ENCODE data around the gene RELL2. TPM values are rescaled to one million over a fixed set of nuclear protein-coding genes. Genes with fewer than 3 reads are reported as not detected.

Gene RELL2
- total RNA-seq, 1 experiment from 2014 or later: 8.7 TPM

DNA sequence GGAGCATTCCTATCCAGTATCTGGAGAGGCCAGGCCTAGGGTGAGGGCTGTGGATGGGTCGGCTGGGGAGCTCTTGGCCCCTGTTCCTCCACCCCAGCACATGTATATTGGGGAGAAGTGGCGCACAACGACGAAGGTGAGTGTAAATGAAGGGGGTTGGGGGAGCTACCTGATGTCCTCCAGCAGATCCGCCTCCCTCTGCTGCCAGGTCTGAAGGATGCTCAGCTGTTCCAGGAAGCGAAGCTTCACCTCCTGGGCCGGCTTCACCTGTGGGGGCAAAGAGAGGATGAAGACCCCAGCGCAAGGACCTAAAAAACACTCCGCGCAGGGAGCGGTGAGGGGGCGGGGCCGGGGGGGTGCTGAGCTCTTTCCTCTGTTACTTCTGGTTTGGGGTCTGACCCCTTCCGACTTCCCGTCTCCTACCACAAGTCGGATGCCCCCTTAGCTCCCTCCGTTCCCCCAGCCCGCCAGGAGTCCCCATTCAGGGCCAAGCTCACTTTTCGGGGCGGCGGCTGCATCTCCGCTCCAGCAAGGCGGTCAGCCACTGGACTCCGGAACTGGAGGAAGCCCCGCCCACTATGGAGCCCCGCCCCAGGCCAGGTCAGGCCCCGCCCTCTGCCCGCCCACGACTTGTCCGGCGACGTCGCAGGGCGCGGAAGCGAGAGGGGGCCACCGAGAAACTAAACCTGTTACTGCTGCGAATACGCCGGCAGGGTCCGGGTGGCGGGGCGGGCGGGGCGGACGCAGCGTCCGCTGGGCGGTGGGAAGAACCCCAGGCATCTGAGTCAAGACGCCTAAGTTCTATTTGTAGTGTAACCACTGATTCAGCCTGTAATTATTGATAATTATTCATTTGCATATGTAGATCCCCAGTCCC lies 14.3 kb downstream of the RELL2 start, which contains the start of gene FCHSD1:
FCHSD1 (minus strand) TSS at position 568 of the 877 bp plus-strand sequence; CDS start at position 518, 50 bp downstream.
- Histone ChIP-seq H3K27ac (ENCODE audit: low read depth, low read length) (no peak within 1 kb of the TSS; the same call in 1 of the 2 replicates), H3K79me2 (ENCODE audit: insufficient read depth, low read length) (no peaks in the 10 kb centered on the region), H3K4me2 (ENCODE audit: low read length) (peak within 1 kb of the TSS; percentile 97), H3K9ac (ENCODE audit: low read length) (peak within 1 kb of the TSS; percentile 71), H2AFZ (ENCODE audit: low read depth, low read length, poor library complexity, severe bottlenecking) (no peak within 1 kb of the TSS), H3K4me1 (ENCODE audit: control insufficient read depth in 1 of 2, insufficient read depth in 2 of 2, low read length in 2 of 2) (peaks cover 0 to 18% of the 10 kb centered on the region in 2 experiments; a peak in 2 of 4 replicates), H3K9me2 (ENCODE audit: insufficient read depth) (no peaks in the 10 kb centered on the region), H3K36me3 (ENCODE audit: control insufficient read depth in 1 of 2, insufficient read depth in 2 of 2, low read length in 2 of 2) (peaks cover 2 to 3% of the 10 kb centered on the region in 2 experiments; a peak in 2 of 4 replicates), H3K9me3 (ENCODE audit: control insufficient read depth in 1 of 2, insufficient read depth in 1 of 2, low read depth in 1 of 2, low read length in 2 of 2) (no peaks in the 10 kb centered on the region), H4K20me1 (ENCODE audit: insufficient read depth) (no peaks in the 10 kb centered on the region), H3K4me3 (replicated peaks in 1 of 2; ENCODE audit: low read depth in 1 of 2, low read length in 2 of 2) (peak within 1 kb of the TSS; percentile 77 to 78), H3K27me3 (ENCODE audit: insufficient read depth, low read length) (no peaks in the 10 kb centered on the region)
- no TSS peak for BruUV-seq (replicated peaks)
- POLR2A ChIA-PET: interaction anchor here (1.6 kb wide), 1 partner anchor 14 kb away, joined by 6 read pairs; the partner anchor contains the start of genes HDAC3 and RELL2
- ATAC-seq (peak; percentile 96), DNase-seq (ENCODE audit: low read depth, low spot score) (peak; percentile 65)
- CTCF ChIA-PET: interaction anchor here (1.0 to 1.7 kb wide), 5 partner anchors 9 to 318 kb away, joined by 3 to 5 read pairs (median 4); partner anchors contain the start of genes DIAPH1 and RNF14
- intact Hi-C loops (cut with micrococcal nuclease): no loop called here
- RAD21 ChIA-PET (ENCODE audit: low non-redundant PET in 1 of 2, low total read pairs in 2 of 2, uncharacterized antibody in 2 of 2, unreplicated experiment in 2 of 2): no interaction called here
- TF ChIP-seq ZNF274 (IDR thresholded peaks at IDR 0.05; ENCODE audit: low read depth, low read length) (no peak), JUND (IDR thresholded peaks at IDR 0.05) (no peak), ZFX (IDR thresholded peaks at IDR 0.05) (no peak), CEBPB (IDR thresholded peaks at IDR 0.05; ENCODE audit: low read depth) (no peak), FOSL1 (IDR thresholded peaks at IDR 0.05; ENCODE audit: low read depth) (no peak), EZH2phosphoT487 (IDR thresholded peaks at IDR 0.05; ENCODE audit: borderline replicate concordance) (no peak), POLR2AphosphoS5 (IDR thresholded peaks at IDR 0.05; ENCODE audit: low read depth, low read length) (peak; percentile 73), CBX3 (IDR thresholded peaks at IDR 0.05; ENCODE audit: low read depth) (no peak), TCF7L2 (IDR thresholded peaks at IDR 0.05; ENCODE audit: borderline replicate concordance, extremely low read depth, insufficient read depth, insufficient read length) (no peak), CTCF (IDR thresholded peaks at IDR 0.05 in 2 of 3, conservative IDR thresholded peaks at IDR 0.05 in 1 of 3; ENCODE audit: borderline replicate concordance in 1 of 3, insufficient read depth in 1 of 3, low read depth in 2 of 3, low read length in 2 of 3) (no peak), EZH2 (IDR thresholded peaks at IDR 0.05) (no peak), SP1 (IDR thresholded peaks at IDR 0.05; ENCODE audit: low read depth) (peak; percentile 47; the same call in 1 of the 2 replicates), ZBTB33 (IDR thresholded peaks at IDR 0.05; ENCODE audit: extremely low read depth, insufficient replicate concordance, low read length) (no peak), MAX (IDR thresholded peaks at IDR 0.05) (no peak), SIN3A (IDR thresholded peaks at IDR 0.05; ENCODE audit: low read depth) (no peak), ATF3 (IDR thresholded peaks at IDR 0.05) (no peak)
- TF ChIP-seq, protein P1, sequence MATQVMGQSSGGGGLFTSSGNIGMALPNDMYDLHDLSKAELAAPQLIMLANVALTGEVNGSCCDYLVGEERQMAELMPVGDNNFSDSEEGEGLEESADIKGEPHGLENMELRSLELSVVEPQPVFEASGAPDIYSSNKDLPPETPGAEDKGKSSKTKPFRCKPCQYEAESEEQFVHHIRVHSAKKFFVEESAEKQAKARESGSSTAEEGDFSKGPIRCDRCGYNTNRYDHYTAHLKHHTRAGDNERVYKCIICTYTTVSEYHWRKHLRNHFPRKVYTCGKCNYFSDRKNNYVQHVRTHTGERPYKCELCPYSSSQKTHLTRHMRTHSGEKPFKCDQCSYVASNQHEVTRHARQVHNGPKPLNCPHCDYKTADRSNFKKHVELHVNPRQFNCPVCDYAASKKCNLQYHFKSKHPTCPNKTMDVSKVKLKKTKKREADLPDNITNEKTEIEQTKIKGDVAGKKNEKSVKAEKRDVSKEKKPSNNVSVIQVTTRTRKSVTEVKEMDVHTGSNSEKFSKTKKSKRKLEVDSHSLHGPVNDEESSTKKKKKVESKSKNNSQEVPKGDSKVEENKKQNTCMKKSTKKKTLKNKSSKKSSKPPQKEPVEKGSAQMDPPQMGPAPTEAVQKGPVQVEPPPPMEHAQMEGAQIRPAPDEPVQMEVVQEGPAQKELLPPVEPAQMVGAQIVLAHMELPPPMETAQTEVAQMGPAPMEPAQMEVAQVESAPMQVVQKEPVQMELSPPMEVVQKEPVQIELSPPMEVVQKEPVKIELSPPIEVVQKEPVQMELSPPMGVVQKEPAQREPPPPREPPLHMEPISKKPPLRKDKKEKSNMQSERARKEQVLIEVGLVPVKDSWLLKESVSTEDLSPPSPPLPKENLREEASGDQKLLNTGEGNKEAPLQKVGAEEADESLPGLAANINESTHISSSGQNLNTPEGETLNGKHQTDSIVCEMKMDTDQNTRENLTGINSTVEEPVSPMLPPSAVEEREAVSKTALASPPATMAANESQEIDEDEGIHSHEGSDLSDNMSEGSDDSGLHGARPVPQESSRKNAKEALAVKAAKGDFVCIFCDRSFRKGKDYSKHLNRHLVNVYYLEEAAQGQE (IDR thresholded peaks at IDR 0.05; ENCODE audit: low read depth): no peak

Data from HCT116 (cell line).